Measurements from ENCODE around the gene UBE2G2.

The UBE2G2 gene

GRCh38 chr21:44739316-44739715 lies 62.3 kb downstream of the UBE2G2 start:
- TF ChIP-seq CTCF (IDR thresholded peaks at IDR 0.05; ENCODE audit: control extremely low read depth, extremely low read depth, low read depth, missing control alignments) = no peak
- DNase-seq (ENCODE audit: extremely low spot score) = no peak
- ChIA-PET CTCF (interaction anchor here (1.3 to 1.8 kb wide), 3 partner anchors 16 to 229 kb away, joined by 3 to 7 read pairs (median 4); partner anchors contain the start of gene UBE2G2), POLR2A (no interaction called here)

- TF ChIP-seq CTCF (IDR thresholded peaks at IDR 0.05; ENCODE audit: control extremely low read depth, extremely low read depth, low read depth, missing control alignments) = no peak
- DNase-seq (ENCODE audit: extremely low spot score) = no peak
- CTCF ChIA-PET = interaction anchor here (1.3 kb wide), 1 partner anchor 63 kb away, joined by 4 read pairs; the partner anchor contains the start of gene UBE2G2
- POLR2A ChIA-PET = no interaction called here
These were observed 63.0 kb downstream of the UBE2G2 start for GRCh38 chr21:44738621-44739020.

- TF ChIP-seq CTCF (IDR thresholded peaks at IDR 0.05; ENCODE audit: control extremely low read depth, extremely low read depth, low read depth, missing control alignments) = no peak
- ChIA-PET POLR2A (no interaction called here), CTCF (no interaction called here)
- DNase-seq (ENCODE audit: extremely low spot score) = no peak
These were observed 63.8 kb downstream of the UBE2G2 start for GRCh38 chr21:44737706-44738354.

- ChIA-PET CTCF (no interaction called here), POLR2A (no interaction called here)
- TF ChIP-seq CTCF (IDR thresholded peaks at IDR 0.05; ENCODE audit: control extremely low read depth, extremely low read depth, low read depth, missing control alignments) = no peak
- no peak for DNase-seq (ENCODE audit: extremely low spot score)
These were observed 65.2 kb downstream of the UBE2G2 start for GRCh38 chr21:44736291-44737004.

- CTCF ChIA-PET = no interaction called here
- POLR2A ChIA-PET = no interaction called here
- TF ChIP-seq CTCF (IDR thresholded peaks at IDR 0.05; ENCODE audit: control extremely low read depth, extremely low read depth, low read depth, missing control alignments) = no peak
- no peak for DNase-seq (ENCODE audit: extremely low spot score)
These were observed 65.8 kb downstream of the UBE2G2 start for GRCh38 chr21:44735821-44736220.

- POLR2A ChIA-PET = no interaction called here
- TF ChIP-seq CTCF (IDR thresholded peaks at IDR 0.05; ENCODE audit: control extremely low read depth, extremely low read depth, low read depth, missing control alignments) = no peak
- CTCF ChIA-PET = interaction anchor here (1.5 kb wide), 1 partner anchor 22 kb away, joined by 3 read pairs; no protein-coding TSS in a partner anchor
- DNase-seq (ENCODE audit: extremely low spot score) = no peak
These were observed 66.8 kb downstream of the UBE2G2 start for GRCh38 chr21:44734841-44735240.

All from GM10248 (cell line).